ENCODE data around the gene SLC22A15.

The SLC22A15 gene

GRCh38 chr1:116099919-116100318 lies 123.6 kb downstream of the SLC22A15 start:
- ChIA-PET CTCF (interaction anchor here (1.0 kb wide), 1 partner anchor 400 kb away, joined by 3 read pairs; no protein-coding TSS in a partner anchor), POLR2A (no interaction called here)
- no peak overlapping the region for H3K27ac ChIP-seq (ENCODE audit: extremely low read depth, low read depth, low read length)
- H3K4me1 ChIP-seq (ENCODE audit: control insufficient read depth, insufficient read depth, low read length) = no peaks in the 10 kb centered on the region
- TF ChIP-seq ZFP3 (tag by site-specific recombination; IDR thresholded peaks at IDR 0.05; ENCODE audit: low read depth) = no peak
- no peak for TF ChIP-seq ZNF560 (tag by site-specific recombination; IDR thresholded peaks at IDR 0.05; ENCODE audit: borderline replicate concordance)
- no peak for TF ChIP-seq HOXA7 (CRISPR knock-in tag; IDR thresholded peaks at IDR 0.05; ENCODE audit: borderline replicate concordance)
- no peak for TF ChIP-seq TSHZ1 (tag by site-specific recombination; IDR thresholded peaks at IDR 0.05; ENCODE audit: borderline replicate concordance)
- no peak for TF ChIP-seq ZNF621 (tag by site-specific recombination; IDR thresholded peaks at IDR 0.05)
- TF ChIP-seq, protein P1, sequence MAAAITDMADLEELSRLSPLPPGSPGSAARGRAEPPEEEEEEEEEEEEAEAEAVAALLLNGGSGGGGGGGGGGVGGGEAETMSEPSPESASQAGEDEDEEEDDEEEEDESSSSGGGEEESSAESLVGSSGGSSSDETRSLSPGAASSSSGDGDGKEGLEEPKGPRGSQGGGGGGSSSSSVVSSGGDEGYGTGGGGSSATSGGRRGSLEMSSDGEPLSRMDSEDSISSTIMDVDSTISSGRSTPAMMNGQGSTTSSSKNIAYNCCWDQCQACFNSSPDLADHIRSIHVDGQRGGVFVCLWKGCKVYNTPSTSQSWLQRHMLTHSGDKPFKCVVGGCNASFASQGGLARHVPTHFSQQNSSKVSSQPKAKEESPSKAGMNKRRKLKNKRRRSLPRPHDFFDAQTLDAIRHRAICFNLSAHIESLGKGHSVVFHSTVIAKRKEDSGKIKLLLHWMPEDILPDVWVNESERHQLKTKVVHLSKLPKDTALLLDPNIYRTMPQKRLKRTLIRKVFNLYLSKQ (tag by site-specific recombination; IDR thresholded peaks at IDR 0.05; ENCODE audit: borderline replicate concordance) = no peak
- TF ChIP-seq ZNF157 (tag by site-specific recombination; IDR thresholded peaks at IDR 0.05) = no peak
- TF ChIP-seq ZBTB48 (tag by site-specific recombination; IDR thresholded peaks at IDR 0.05) = no peak
- no peak for TF ChIP-seq ZNF155 (tag by site-specific recombination; IDR thresholded peaks at IDR 0.05)
- no peak for TF ChIP-seq ZNF266 (tag by site-specific recombination; IDR thresholded peaks at IDR 0.05; ENCODE audit: low read depth)
- TF ChIP-seq ZNF202 (tag by site-specific recombination; IDR thresholded peaks at IDR 0.05; ENCODE audit: borderline replicate concordance) = no peak
- no peak for TF ChIP-seq ZNF843 (tag by site-specific recombination; IDR thresholded peaks at IDR 0.05)
- no peak for TF ChIP-seq ZNF791 (tag by site-specific recombination; IDR thresholded peaks at IDR 0.05)
- TF ChIP-seq ZNF571 (tag by site-specific recombination; IDR thresholded peaks at IDR 0.05) = no peak
- no peak for TF ChIP-seq KLF17 (tag by site-specific recombination; IDR thresholded peaks at IDR 0.05)
- TF ChIP-seq ZNF544 (tag by site-specific recombination; IDR thresholded peaks at IDR 0.05) = no peak
- TF ChIP-seq ZNF26 (tag by site-specific recombination; IDR thresholded peaks at IDR 0.05) = no peak
- H3K9me3 ChIP-seq (ENCODE audit: control insufficient read depth, insufficient read depth, low read depth, low read length) = no peaks in the 10 kb centered on the region
- no peak overlapping the region for H3K4me3 ChIP-seq (ENCODE audit: low read depth, low read length)
- H3K36me3 ChIP-seq (ENCODE audit: control insufficient read depth in 2 of 2, insufficient read depth in 1 of 2, low read length in 2 of 2) = no peaks in the 10 kb centered on the region

DNA sequence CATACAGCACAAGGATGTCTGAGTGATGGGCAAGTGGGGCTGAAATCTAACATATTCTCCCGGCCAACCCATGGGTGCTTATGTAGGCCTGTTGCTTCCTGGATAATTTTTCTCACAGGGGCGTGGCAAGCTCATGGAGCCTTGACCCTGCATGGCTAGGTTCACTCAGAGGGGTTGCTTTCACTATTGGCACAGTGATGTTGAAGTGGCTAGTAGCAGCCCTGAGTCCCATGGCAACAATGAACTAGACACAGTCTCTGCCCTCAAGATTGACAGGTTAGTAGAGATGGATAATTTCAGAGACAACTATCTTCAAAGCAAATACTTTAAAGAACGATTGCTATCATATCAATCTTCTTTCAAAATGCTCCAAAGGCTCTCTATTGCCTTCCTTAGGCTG lies 128.4 kb downstream of the SLC22A15 start:
- Histone ChIP-seq H3K27ac (ENCODE audit: extremely low read depth, low read depth, low read length) (no peak overlapping the region), H3K9me3 (ENCODE audit: control insufficient read depth, insufficient read depth, low read depth, low read length) (no peaks in the 10 kb centered on the region), H3K4me1 (ENCODE audit: control insufficient read depth, insufficient read depth, low read length) (no peaks in the 10 kb centered on the region; the same call in 1 of the 2 replicates), H3K4me3 (ENCODE audit: low read depth, low read length) (no peak overlapping the region), H3K36me3 (ENCODE audit: control insufficient read depth in 2 of 2, insufficient read depth in 1 of 2, low read length in 2 of 2) (no peaks in the 10 kb centered on the region)
- ChIA-PET POLR2A (no interaction called here), CTCF (interaction anchor here (0.6 kb wide), 1 partner anchor 1023 kb away, joined by 3 read pairs; no protein-coding TSS in a partner anchor)
- TF ChIP-seq ZNF830 (tag by site-specific recombination; IDR thresholded peaks at IDR 0.05; ENCODE audit: low read depth) (no peak), ZNF239 (tag by site-specific recombination; IDR thresholded peaks at IDR 0.05) (no peak), ZNF175 (tag by site-specific recombination; IDR thresholded peaks at IDR 0.05) (no peak), ZNF26 (tag by site-specific recombination; IDR thresholded peaks at IDR 0.05) (no peak), SCRT2 (tag by site-specific recombination; IDR thresholded peaks at IDR 0.05) (no peak), ZNF670 (tag by site-specific recombination; IDR thresholded peaks at IDR 0.05; ENCODE audit: low read depth) (no peak), BCL11B (tag by site-specific recombination; IDR thresholded peaks at IDR 0.05; ENCODE audit: low read depth) (no peak), KLF1 (tag by site-specific recombination; IDR thresholded peaks at IDR 0.05) (no peak), ZNF24 (tag by site-specific recombination; IDR thresholded peaks at IDR 0.05) (no peak), MYNN (tag by site-specific recombination; IDR thresholded peaks at IDR 0.05; ENCODE audit: borderline replicate concordance) (no peak), ZNF140 (tag by site-specific recombination; IDR thresholded peaks at IDR 0.05) (no peak), RBAK (tag by site-specific recombination; IDR thresholded peaks at IDR 0.05) (no peak), ZFP41 (tag by site-specific recombination; IDR thresholded peaks at IDR 0.05; ENCODE audit: borderline replicate concordance) (no peak)
